Fibroblast of upper back skin (primary cell): Measurements from ENCODE around the gene SMIM24.
"Not testable (repeated sequence)": the region's sequence is repeated elsewhere in the genome, so short reads cannot be mapped to it uniquely, and the experiment has no call there.

Source experiments
- DNase-seq: peaks from one replicate; pipeline ENCODE4 v3.0.0-alpha.2; 2013

Gene SMIM24

DNA sequence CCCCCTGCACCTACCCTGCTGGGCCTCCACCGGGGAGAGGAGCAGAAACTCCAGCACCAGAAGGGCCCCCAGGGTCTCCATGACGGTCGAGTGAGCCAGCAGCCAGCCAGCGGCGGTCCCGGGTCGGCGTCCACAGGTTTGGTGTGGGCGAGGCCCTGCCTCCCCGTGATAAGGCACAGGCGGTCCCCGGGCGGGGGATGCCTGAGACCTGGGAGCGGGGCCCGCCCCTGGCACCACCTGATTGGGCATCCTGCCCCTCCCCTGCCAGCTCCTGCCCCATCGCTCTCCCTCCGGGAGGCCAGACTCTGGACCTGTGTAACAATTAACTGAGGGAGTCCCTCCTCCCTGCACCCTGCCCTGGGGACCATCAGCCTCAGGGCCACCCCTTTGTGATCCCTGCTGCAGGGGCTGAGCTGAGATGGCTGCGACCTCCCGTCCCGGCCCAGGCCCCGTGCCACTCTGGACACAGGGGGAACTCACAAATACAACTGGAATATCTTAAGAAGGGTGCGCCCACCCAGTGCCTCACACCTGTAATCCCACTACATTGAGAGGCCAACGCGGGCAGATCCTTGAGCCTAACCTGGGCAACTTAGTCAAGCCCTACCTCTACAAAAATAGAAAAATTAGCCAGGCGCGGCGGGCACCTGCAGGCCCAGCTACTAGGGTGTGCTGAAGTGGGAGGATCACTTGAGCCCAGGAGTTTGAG, at the start of gene SMIM24:
Gene SMIM24 (minus strand): TSS at position 143 of the 709 bp plus-strand sequence. CDS start 62 bp downstream, at position 81.
- no peak for DNase-seq

DNA sequence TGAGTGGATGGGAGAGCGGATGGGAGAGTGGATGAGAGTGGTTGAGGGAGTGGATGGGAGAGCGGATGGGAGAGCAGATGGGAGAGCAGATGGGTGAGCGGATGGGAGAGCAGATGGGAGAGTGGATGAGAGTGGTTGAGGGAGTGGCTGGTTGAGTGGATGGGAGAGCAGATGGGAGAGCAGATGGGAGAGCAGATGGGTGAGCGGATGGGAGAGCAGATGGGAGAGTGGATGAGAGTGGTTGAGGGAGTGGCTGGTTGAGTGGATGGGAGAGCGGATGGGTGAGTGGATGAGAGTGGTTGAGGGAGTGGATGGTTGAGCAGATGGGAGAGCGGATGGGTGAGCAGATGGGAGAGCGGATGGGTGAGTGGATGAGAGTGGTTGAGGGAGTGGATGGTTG, 49.0 kb upstream of the SMIM24 start:
- DNase-seq = not testable (repeated sequence)

DNA sequence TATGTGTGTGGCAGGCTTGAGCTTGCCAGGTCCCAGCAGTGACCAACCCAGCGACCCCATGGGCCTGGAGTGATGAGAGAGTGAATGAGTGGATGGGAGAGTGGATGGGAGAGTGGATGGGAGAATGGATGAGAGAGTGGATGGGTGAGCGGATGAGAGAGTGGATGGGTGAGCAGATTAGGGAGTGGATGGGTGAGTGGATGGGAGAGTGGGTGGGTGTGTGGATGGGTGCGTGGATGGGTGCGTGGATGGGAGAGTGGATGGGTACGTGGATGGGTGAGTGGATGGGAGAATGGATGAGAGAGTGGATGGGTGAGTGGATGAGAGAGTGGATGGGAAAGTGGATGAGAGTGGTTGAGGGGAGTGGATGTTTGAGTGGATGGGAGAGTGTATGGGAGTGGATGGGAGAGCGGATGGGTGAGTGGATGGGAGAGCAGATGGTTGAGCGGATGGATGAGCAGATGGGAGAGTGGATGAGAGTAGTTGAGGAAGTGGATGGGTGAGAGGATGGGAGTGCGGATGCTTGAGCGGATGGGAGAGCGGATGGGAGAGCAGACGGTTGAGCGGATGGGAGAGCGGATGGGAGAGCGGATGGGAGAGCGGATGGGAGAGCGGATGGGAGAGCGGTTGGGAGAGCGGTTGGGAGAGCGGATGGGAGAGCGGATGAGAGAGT, 48.4 kb upstream of the SMIM24 start:
- DNase-seq = no peak

DNA sequence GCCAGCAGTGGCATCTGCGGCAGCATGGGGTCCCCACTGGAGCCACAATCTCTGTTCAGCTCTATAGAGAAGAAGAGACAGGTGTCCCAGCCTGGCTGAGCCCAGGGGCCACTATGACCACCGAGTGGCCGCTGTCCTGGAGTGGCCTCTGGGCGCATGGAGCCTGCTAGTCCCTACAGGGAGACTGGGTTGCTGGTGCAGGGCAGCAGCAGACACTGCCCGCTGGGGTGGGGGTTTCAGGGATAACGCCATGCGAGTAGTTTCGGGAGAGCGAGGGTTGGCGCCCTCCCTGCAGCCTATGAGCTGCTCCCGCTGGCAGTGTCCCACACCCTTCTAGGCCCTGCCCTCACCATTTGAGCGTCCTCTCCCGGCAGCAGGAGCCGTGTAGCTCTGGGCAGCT, 47.8 kb upstream of the SMIM24 start:
- no peak for DNase-seq

DNA sequence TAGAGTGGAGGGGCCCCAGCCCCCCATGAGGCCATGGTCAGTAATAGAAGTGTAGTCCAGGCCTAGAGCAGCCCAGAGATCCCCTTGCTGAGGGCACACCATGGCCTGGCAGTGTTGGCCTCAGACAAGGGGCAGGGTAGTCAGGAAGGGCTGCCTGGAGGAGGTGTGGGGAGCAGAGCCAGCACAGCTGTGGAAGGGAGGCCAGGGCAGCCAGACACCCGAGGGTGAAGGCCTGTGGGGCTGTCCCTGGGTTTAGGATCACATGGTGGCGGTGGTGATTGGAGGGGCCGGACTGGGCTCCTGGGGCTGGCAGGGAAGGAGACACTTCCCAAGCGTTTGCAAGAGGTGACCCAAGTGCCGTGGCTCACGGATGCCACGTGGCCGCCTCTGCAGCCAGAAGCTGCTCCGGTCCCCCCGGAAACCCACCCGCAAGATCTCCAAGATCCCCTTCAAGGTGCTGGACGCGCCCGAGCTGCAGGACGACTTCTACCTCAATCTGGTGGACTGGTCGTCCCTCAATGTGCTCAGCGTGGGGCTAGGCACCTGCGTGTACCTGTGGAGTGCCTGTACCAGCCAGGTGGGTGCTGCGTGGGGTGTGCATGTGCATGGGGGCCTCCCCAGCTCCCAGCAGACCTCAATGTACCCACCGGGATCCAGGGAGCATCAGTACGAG, 47.0 kb upstream of the SMIM24 start:
- no peak for DNase-seq

DNA sequence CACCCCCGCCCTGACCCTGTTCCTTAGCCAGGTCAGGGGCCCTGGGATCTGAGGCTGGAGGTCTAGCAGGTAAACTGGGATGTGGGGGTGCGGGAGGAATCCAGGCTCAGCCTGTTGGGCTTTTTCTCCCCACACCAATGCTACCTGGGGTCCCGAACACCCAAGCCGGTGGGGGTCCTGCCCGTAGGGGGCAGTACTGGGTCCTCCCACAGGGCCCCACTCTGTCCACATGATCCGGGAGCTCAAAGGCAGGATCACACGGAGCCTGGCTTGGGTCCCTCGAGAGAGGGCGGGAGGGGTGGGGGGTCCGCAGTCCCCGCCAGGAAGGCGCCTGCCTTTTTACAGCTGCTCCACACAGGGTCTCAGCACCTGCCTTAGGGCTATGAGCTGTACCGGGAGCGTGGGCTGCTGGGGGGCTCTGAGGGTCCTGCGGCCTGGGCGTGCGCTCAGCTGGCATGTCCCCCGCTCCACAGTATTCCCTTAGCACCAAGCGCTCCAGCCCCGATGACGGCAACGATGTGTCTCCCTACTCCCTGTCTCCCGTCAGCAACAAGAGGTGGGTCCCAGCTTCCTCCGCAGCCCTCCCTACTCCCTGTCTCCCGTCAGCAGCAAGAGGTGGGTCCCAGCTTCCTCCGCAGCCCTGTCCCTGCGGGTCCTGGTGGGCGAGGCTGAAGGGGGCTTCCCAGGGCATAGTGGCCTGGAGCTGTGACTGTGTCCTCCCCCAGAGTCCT, 46.3 kb upstream of the SMIM24 start:
- DNase-seq = no peak

DNA sequence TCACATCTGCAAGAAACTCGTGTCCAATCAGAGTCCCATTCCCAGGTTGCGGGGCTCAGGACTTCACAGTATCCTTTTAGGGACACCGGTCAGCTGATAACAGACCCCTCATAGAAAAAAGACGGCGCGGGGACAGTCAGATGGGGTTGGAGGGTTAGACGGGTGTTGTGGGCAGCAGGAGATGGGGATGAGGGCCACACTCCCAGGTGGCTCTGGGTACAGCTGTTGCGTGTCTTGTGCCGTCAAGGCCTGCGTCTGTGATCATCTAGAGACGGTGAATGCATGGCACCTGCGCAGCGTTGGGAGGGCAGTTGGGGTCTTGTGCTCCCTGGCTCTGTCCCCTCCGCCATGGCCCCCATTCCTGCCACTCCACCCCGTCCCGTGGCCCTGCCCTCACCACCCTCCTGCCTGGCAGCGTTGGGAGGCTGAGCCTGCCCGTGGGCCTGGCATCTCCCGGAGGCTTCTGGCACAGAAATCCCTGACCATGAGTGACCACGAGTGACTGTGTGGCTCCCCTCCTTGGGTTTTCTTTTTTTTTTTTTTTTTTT, 44.7 kb upstream of the SMIM24 start:
- no peak for DNase-seq

DNA sequence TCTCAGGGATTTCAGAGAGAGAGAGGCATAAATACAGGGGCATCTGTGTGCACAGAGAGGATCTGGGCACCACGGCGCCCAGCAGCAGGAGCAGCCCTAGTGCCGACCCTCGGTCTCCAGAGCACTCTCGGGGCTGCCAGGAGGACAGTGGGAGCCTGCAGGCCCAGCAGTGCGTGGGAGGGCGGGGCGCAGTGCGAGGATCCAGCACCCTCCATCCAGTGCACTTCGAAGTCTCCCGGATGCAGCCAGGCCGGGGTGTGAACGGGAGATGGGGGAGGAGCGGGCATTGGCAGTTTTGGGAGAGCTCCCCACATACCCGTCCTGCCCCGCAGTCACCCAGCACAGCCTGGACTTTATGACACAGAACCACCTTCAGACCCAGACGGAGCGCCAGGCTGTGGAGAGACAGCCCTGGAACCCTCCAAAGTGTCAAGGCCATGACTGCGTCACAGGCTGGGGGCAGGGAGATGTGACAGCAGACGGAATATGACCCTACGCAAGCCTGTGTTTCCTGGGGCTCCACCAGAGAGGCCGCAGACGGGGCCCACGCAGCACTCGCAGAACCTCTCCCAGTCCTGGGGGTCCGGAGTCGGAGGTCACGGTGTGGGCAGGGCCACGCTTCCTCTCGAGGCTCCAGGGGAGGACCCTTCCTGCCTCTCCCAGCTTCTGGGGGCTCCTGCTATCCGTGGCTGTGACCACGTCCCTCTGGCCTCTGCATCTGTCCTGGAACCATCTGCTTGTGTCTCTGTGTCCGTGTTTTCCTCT, 43.9 kb upstream of the SMIM24 start:
- no peak for DNase-seq

DNA sequence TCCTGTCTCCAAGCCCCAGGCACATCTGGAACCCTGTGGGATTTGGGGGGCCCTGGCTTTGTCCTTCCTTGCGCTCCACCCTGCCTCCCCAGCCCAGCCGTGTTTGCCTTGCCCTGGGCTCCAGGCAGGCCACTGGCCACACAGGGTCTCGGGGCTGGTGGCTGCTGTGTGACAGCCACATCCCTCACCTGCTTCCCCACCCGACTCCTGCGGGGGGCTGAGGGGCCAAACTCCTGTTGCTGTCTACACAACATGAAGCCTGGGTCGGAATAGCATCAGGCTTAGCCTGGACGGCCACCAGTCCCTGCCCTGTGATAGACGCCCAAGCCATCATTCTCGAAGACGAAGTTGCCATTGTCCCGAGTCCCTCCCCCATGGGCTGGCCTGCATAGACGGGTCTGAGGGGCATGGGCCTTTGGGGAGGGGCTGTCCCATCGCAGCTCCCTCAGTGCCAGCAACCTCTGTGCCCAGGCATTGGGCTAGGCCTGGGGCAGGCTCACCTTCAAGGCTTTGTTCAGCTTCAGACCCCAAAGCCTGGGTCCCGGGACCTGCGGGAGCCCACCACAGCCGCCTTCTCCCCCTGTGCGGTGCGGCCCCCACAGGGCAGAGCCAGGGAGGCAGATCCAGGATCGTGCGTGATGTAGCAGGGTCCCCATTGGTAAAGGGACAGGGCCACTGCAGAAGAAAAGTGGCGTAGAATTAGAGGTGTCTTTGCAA, 43.2 kb upstream of the SMIM24 start:
- no peak for DNase-seq

DNA sequence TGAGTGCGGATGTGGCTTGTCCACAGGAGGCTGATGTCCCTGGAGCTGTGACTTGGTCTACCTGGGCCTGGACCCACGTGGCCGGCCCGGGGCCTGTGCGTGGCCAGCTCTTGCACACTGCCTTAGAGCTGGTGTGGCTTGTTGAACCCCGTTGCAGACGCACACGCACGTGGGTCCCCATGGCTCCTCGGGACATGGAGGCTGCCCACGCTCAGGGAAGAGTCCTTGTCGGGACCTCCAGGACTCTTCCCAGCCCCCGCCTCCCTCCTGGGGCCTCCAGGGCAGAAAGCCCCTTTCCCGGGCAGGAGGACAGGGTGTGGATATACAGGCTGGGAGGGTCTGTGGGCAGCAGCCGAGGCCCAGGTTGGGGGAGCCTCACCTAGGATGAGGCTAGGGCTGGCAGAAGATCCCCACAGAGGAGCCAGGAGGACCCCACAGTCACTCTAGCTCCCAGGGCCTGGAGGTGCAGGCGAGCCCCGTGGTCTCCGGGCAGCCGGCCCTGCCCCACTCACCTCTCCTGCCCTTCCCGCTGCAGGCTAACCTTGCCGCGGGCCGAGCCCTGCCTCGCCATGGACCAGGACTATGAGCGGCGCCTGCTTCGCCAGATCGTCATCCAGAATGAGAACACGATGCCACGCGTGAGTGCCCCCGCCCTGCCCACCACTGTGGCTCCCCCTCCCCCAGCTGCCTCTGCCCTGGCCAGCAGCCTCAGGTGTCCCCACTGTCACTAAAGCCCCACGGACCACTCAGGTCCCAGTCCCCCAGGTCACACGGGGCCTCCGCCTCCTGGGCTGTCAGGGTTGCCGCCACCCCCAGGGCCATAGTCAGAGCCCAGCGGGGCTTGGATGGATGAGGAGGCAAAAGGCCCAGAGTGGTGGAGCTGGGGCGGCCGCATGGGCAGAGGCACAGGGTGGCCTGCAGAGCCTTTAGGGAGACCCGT, 42.4 kb upstream of the SMIM24 start:
- no peak for DNase-seq

DNA sequence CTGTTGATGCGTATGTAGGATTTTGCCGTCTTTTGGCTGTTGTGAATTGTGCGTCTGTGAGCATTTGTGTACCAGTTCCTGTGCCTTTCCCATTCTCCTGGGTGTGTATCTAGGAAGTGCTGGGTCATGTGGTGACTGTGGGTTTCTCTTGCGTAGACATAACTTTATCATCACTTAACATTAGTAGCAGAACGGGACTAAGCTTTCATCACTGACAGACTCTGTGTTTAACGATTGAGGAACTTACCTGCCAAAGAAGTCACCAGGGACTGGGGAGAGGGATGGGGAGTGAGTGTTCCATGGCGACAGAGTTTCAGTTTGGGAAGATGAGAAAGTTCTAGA, 40.8 kb upstream of the SMIM24 start:
- DNase-seq = no peak

DNA sequence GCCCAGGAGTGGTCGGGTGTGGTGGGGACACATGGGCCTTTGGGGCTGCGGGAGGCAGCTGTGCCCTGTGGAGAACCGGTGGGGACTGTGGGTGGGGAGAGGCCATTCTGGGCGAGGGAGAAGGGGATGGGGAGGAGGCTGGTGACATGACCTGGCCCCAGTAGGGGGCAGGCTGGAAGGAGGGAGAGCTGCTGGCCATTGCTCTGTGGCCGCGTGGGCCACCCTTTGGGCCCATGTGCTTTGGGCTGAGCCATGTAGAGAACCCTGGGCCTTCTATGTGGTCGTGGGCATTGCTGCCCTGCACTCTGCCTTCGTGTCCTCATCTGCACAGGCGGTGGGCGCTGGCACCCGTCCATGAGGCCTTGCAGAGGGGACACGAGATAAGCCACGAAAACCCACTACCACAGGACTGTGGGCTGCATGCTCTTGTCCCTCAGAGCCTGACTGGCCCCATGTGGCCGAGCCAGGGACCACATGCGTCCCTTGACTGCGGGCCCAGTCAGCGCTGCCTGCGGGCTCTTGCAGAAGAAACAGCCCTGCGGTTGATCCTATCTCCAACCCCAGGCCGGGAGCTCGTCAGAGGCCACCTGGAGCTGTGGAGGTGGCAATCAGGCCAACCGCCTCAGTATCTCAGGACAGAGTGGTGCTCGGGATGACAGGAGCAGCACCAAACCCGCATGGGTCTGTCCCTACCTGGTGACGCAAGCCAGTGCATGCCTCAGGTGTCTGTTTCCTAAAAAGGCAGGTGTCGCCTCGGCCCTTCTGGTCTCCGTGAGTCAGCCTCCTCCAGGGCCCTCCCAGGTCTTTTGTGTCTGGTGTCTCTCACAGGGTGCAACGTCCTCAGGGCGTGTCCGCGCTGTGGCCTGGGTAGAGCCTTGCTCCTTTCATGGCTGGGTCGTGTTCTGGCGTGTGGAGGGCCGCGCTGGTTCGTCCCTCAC, 40.1 kb upstream of the SMIM24 start:
- DNase-seq = no peak

DNA sequence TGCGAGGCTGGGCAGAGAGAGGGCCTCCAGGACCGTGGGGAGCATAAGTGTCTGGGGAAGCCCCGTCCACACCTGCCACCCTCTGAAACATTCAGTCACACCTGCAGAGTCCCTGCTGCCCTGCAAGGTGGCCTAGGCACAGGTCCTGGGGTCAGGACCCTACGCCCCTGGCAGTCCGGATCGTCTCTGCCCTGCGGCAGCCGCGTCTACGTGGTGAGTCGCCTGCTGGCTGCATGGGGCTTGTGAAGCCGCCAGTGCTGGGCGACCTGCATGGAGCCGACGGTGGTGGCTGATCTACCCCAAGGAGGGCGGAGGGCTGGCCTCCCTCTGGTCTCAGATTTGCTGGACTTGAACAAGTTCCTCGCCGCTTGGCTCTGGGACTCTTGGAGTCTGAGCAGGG, 38.8 kb upstream of the SMIM24 start:
- DNase-seq = no peak

DNA sequence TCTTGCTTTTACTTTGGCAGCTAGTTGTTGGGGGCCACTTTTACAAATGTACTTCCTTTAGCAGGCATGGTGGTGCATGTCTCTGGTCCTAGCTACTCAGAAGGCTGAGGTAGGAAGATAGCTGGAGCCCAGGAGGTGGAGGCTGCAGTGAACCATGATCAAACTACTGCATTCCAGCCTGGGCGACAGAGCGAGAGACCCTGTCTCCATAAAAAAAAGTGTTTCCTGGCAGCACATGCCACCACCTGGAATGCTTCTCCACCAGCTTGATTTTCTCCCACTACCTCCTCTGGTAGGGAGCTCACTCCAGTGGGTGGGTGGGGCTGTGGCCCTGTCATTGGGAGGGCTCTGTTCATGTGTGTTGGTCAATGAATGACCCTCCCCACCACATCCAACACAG, 38.3 kb upstream of the SMIM24 start:
- DNase-seq = no peak

DNA sequence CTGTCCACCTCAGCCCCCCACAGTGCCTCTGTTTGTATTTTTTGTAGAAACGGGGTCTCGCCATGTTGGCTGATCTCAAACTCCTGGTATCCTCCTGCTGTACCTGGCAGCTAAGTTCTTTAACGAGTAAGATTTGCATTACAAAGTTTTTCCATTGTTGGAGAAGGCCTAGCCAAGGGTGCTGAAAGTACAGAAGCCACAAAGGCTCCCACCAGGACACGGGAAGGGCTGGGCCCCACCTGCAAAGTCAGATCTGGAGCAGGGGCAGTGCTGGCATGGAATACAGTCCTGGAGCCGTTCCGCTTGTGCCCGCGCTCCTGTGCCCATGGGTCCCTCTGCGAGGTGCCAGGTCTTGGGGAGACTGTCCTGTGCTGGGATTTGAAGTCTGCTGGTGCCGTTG, 37.9 kb upstream of the SMIM24 start:
- no peak for DNase-seq

DNA sequence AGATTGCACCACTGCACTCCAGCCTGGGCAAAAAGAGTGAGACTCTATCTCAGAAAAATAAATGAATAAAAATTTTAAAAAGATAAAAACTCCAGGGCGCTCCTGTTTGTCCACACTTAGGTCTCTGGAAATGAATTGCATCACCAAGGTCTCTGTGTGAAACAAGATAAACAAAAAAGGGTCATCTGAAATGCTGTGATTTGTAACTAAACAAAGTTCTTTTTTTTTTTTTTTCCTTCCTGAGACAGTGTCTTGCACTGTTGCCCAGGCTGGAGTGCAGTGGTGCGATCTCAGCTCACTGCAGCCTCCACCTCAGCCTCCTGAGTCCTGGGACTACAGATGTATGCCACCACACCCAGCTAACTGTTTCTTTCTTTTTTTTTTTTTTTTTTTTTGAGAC, 37.3 kb upstream of the SMIM24 start:
- DNase-seq = no peak

DNA sequence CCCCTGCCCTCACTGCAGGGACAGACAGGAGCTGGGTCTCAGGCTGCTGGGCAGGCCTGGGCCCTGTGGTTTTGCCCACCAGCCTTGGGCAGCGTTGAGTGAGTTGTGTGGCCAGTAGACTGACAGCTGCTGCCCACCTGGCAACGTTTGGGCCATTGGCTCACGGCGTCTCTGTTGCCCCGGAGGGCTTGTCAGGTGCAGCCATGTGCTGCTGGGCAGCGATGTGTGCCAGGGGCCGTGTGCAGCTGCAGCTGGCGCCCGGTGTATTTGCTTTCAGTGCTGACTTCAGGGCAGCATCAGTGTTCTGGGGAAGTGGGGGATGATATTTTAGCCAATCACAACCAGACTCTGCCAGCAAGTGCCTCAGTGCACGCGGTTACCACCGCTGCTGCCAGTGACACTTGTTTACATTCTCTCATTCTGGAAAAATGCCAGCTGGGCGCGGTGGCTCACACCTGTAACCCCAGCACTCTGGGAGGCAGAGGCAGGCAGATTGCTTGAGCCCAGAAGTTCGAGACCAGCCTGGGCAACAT, 36.4 kb upstream of the SMIM24 start:
- DNase-seq = no peak

DNA sequence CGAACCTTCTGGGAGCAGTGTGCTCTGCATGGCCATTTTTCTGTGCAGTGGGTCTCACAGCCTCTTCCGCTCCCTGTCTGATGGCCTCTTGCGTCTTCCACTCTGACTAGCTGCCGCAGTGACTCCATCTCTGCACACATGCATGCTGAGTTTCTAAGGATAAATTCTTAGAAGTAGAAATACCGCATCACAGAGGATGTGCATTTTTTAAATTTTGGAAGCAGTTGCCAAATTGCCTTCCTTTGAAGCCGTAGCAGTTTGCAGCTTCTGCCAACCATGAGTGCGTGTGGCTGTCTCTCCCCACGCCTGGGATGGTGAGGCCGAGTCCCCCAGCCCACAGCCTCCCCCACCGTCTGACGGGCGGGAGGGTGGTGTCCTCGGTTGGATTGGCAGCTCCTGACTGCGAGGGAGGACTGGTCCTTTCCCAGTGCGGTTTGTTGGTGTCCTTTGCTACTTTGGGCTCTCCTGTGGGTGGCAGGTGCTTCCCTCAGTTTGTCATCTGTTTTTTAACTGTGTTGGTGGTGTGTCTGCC, 35.6 kb upstream of the SMIM24 start:
- DNase-seq = peak; percentile 72

DNA sequence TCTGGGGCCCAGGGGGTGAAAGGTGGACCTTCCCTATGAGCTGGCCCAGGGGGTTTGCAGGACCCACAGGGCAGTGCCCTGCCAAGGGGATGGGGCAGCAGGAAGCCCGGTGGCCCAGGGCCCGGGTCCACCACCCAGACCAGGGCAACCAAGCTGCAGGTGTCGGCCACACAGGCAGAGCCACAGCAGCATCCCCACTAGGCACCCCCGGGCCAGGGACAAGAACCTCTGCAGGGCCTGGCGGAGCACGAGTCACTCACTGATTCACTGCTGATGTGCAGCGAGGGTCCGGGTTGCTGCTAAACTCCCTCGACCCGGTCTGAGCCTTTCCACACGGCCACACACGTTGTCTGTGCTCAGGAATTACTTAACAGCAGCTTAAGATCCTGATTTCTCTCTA, 34.6 kb upstream of the SMIM24 start:
- DNase-seq = peak; percentile 31
